Naive thymus-derived CD4-positive, alpha-beta T cell (primary cell): ENCODE measurements around the gene CLIP4. TPM values are rescaled to one million over a fixed set of nuclear protein-coding genes. Genes with fewer than 3 reads are reported as not detected.

Source experiments
- ATAC-seq: fragments of 150-1000 bp; cut with Tn5 transposase; 2 replicates; pipeline ENCODE4 v1.10.0; 2021; ENCODE audit warnings: mild to moderate bottlenecking, moderate library complexity
- CTCF ChIA-PET: fragments of 350-600 bp; sonication (Branson Sonifier 250); formaldehyde crosslinking; loops from one replicate; lab custom pipeline; 2021; ENCODE audit warnings: antibody characterized with exemption; lab: Charles Lee
- POLR2A ChIA-PET: fragments of 350-600 bp; sonication (Branson Sonifier 250); formaldehyde crosslinking; loops from one replicate; lab custom pipeline; 2021; ENCODE audit warnings: antibody characterized with exemption, inconsistent platforms; lab: Charles Lee
- DNase-seq, 9 donors: peaks; one replicate each; pipeline versions ENCODE4 v3.0.0 to v3.0.0-alpha.2; 2020 to 2022; ENCODE audit warnings: mixed read lengths in 1 of 9
- H3K27ac ChIP-seq: one replicate; pipeline ENCODE4 v1.7.0; 2013; ENCODE audit warnings: mild to moderate bottlenecking, low read depth, low read length, moderate library complexity
- H3K27me3 ChIP-seq, 2 donors: one replicate each; pipeline ENCODE4 v1.7.0; 2013; ENCODE audit warnings: low read length in 2 of 2, mild to moderate bottlenecking in 2 of 2, moderate library complexity in 2 of 2; ENCODE audit not compliant: control insufficient read depth in 2 of 2, insufficient read depth in 2 of 2
- H3K36me3 ChIP-seq, 3 experiments: 1 replicate in 2 of 3; 2 replicates in 1 of 3; pipeline ENCODE4 v1.7.0; 2013; ENCODE audit warnings: low read length in 3 of 3, mild to moderate bottlenecking in 3 of 3, moderate library complexity in 1 of 3; ENCODE audit not compliant: insufficient read depth in 3 of 3, control insufficient read depth in 2 of 3
- H3K4me1 ChIP-seq, 2 donors: one replicate each; pipeline ENCODE4 v1.7.0; 2013; ENCODE audit warnings: low read length in 2 of 2, mild to moderate bottlenecking in 2 of 2, moderate library complexity in 1 of 2; ENCODE audit not compliant: control insufficient read depth in 2 of 2, insufficient read depth in 2 of 2
- H3K4me3 ChIP-seq: 2 replicates; pipeline ENCODE4 v1.7.0; 2013; ENCODE audit warnings: mild to moderate bottlenecking, low read length
- H3K9me3 ChIP-seq, 3 experiments: 1 replicate in 2 of 3; 2 replicates in 1 of 3; pipeline ENCODE4 v1.7.0; 2013; ENCODE audit warnings: low read length in 3 of 3; ENCODE audit not compliant: control insufficient read depth in 2 of 3
- H3K27ac Mint-ChIP-seq, 9 donors: one replicate each; pipeline ENCODE4 v1.8.0; 2020 to 2022; ENCODE audit warnings: mixed read lengths in 9 of 9, mild to moderate bottlenecking in 8 of 9, moderate library complexity in 5 of 9, inconsistent platforms in 2 of 9
- H3K27me3 Mint-ChIP-seq, 5 donors: one replicate each; pipeline ENCODE4 v1.8.0; 2021 to 2022; ENCODE audit warnings: mixed read lengths in 5 of 5, mild to moderate bottlenecking in 1 of 5
- H3K36me3 Mint-ChIP-seq, 5 donors: one replicate each; pipeline ENCODE4 v1.8.0; 2020 to 2022; ENCODE audit warnings: mixed read lengths in 5 of 5, mild to moderate bottlenecking in 3 of 5, inconsistent platforms in 1 of 5
- H3K4me1 Mint-ChIP-seq, 7 donors: one replicate each; pipeline ENCODE4 v1.8.0; 2020 to 2022; ENCODE audit warnings: mixed read lengths in 7 of 7, mild to moderate bottlenecking in 3 of 7, inconsistent platforms in 1 of 7
- H3K4me3 Mint-ChIP-seq, 10 donors: one replicate each; pipeline ENCODE4 v1.8.0; 2020 to 2022; ENCODE audit warnings: mild to moderate bottlenecking in 10 of 10, mixed read lengths in 10 of 10, moderate library complexity in 6 of 10, inconsistent platforms in 2 of 10
- H3K9me3 Mint-ChIP-seq, 11 donors: one replicate each; pipeline ENCODE4 v1.8.0; 2020 to 2022; ENCODE audit warnings: mixed read lengths in 11 of 11, mild to moderate bottlenecking in 4 of 11, inconsistent platforms in 1 of 11, moderate library complexity in 1 of 11
- intact Hi-C, 2 donors: fragments of 100-400 bp; cut with micrococcal nuclease; formaldehyde crosslinking; loops; one replicate each; pipeline ENCODE4 v1.15.1; 2023
- polyA plus RNA-seq, 2 donors: library from polyadenylated mRNA; unstranded; fragments of 300-500 nt; fragmentation: Illumina TruSeq; gene quantifications; one replicate each; pipeline ENCODE4 v1.2.3, GENCODE V29; 2021
- total RNA-seq, 6 experiments: library from RNA in 5 of 6; stranded (reverse) in 5 of 6; gene quantifications; 1 replicate in 5 of 6; 2 replicates in 1 of 6; pipeline ENCODE4 v1.2.3 and lab custom pipeline; 2021 to 2026

CLIP4 gene
- total and polyA plus RNA-seq, 7 experiments from 2014 or later, result 17.2 to 57.7 (median 45.1) TPM

- ATAC-seq (no peak), DNase-seq (no peak)
- H3K27me3 Mint-ChIP-seq, result no peaks in the 10 kb centered on the region
- CTCF ChIA-PET, result no interaction called here
- H3K36me3 Mint-ChIP-seq, result peaks cover 24 to 65% (median 51%) of the 10 kb centered on the region in 5 donors
- H3K36me3 ChIP-seq, result peaks cover 0 to 9% (median 4%) of the 10 kb centered on the region in 3 experiments
- no peak overlapping the region for H3K4me3 ChIP-seq
- H3K4me3 Mint-ChIP-seq, result peak overlapping the region in 2 of 10 donors; percentile 15 to 32
- H3K9me3 Mint-ChIP-seq, result peaks cover 4 to 28% (median 10%) of the 10 kb centered on the region in 11 donors
- no peaks in the 10 kb centered on the region for H3K27me3 ChIP-seq
- H3K27ac ChIP-seq, result no peak overlapping the region
- peak overlapping the region in 1 of 9 donors; percentile 16 for H3K27ac Mint-ChIP-seq
- H3K4me1 ChIP-seq, result peaks cover 0 to 12% of the 10 kb centered on the region in 2 donors
- intact Hi-C loops, result no loop called here
- no peaks in the 10 kb centered on the region for H3K9me3 ChIP-seq
- POLR2A ChIA-PET, result no interaction called here
- H3K4me1 Mint-ChIP-seq, result peaks cover 24 to 56% (median 43%) of the 10 kb centered on the region in 7 donors
Observed at GRCh38 chr2:29123617-29124349, 8.6 kb downstream of the CLIP4 start.

- Histone ChIP-seq H3K4me3 (no peak overlapping the region), H3K4me1 (peaks cover 0 to 7% of the 10 kb centered on the region in 2 donors), H3K9me3 (no peaks in the 10 kb centered on the region), H3K27me3 (no peaks in the 10 kb centered on the region), H3K27ac (no peak overlapping the region), H3K36me3 (peaks cover 0 to 9% (median 4%) of the 10 kb centered on the region in 3 experiments)
- H3K27ac Mint-ChIP-seq, result no peak overlapping the region
- peaks cover 4 to 28% (median 10%) of the 10 kb centered on the region in 11 donors for H3K9me3 Mint-ChIP-seq
- peaks cover 24 to 66% (median 54%) of the 10 kb centered on the region in 5 donors for H3K36me3 Mint-ChIP-seq
- POLR2A ChIA-PET, result no interaction called here
- CTCF ChIA-PET, result no interaction called here
- no peak for ATAC-seq
- intact Hi-C loops, result no loop called here
- no peaks in the 10 kb centered on the region for H3K27me3 Mint-ChIP-seq
- no peak for DNase-seq
- no peak overlapping the region for H3K4me3 Mint-ChIP-seq
- H3K4me1 Mint-ChIP-seq, result peaks cover 19 to 50% (median 37%) of the 10 kb centered on the region in 7 donors
Observed at GRCh38 chr2:29124504-29124903, 9.3 kb downstream of the CLIP4 start.

- Mint-ChIP-seq H3K27me3 (no peaks in the 10 kb centered on the region), H3K4me1 (peaks cover 7 to 27% (median 20%) of the 10 kb centered on the region in 7 donors), H3K4me3 (peak overlapping the region in 1 of 10 donors; percentile 13), H3K27ac (peak overlapping the region in 2 of 9 donors; percentile 4 to 16), H3K36me3 (peaks cover 14 to 65% (median 35%) of the 10 kb centered on the region in 5 donors), H3K9me3 (peaks cover 0 to 10% (median 2%) of the 10 kb centered on the region in 11 donors)
- ChIA-PET CTCF (interaction anchor here (1.6 kb wide), 1 partner anchor 17 kb away, joined by 4 read pairs; no protein-coding TSS in a partner anchor), POLR2A (interaction anchor here (0.6 to 1.5 kb wide), 5 partner anchors 13 to 173 kb away, joined by 3 to 7 read pairs (median 3); partner anchors contain the start of gene CLIP4)
- no peak for ATAC-seq
- peaks cover 4 to 27% (median 19%) of the 10 kb centered on the region in 3 experiments for H3K36me3 ChIP-seq
- no peak overlapping the region for H3K27ac ChIP-seq
- no peaks in the 10 kb centered on the region for H3K4me1 ChIP-seq
- H3K4me3 ChIP-seq, result no peak overlapping the region
- intact Hi-C loops, result loop anchor here (2.0 to 5.0 kb wide), 2 partner anchors 13 to 33 kb away; no protein-coding TSS in a partner anchor
- no peak for DNase-seq
- no peaks in the 10 kb centered on the region for H3K9me3 ChIP-seq
- no peaks in the 10 kb centered on the region for H3K27me3 ChIP-seq
Observed at GRCh38 chr2:29129586-29130281, 14.5 kb downstream of the CLIP4 start.

GRCh38 chr2:29130295-29130694, 15.1 kb downstream of the CLIP4 start:
- no peak for DNase-seq
- Mint-ChIP-seq H3K27me3 (no peaks in the 10 kb centered on the region), H3K9me3 (peaks cover 0 to 4% (median 0%) of the 10 kb centered on the region in 11 donors), H3K27ac (peak overlapping the region in 2 of 9 donors; percentile 14 to 38), H3K4me3 (peak overlapping the region in 1 of 10 donors; percentile 24), H3K4me1 (peaks cover 7 to 27% (median 17%) of the 10 kb centered on the region in 7 donors), H3K36me3 (peaks cover 8 to 59% (median 30%) of the 10 kb centered on the region in 5 donors)
- POLR2A ChIA-PET, result interaction anchor here (0.6 to 1.5 kb wide), 3 partner anchors 13 to 174 kb away, joined by 3 to 7 read pairs (median 3); no protein-coding TSS in a partner anchor
- intact Hi-C loops, result loop anchor here in 1 of 2 donors (2.0 kb wide), 1 partner anchor 13 kb away; no protein-coding TSS in a partner anchor
- ATAC-seq, result no peak
- H3K36me3 ChIP-seq, result peaks cover 4 to 23% (median 19%) of the 10 kb centered on the region in 3 experiments
- no peaks in the 10 kb centered on the region for H3K27me3 ChIP-seq
- CTCF ChIA-PET, result interaction anchor here (1.6 kb wide), 1 partner anchor 17 kb away, joined by 4 read pairs; no protein-coding TSS in a partner anchor
- H3K27ac ChIP-seq, result no peak overlapping the region
- H3K9me3 ChIP-seq, result no peaks in the 10 kb centered on the region
- no peak overlapping the region for H3K4me3 ChIP-seq
- no peaks in the 10 kb centered on the region for H3K4me1 ChIP-seq

GRCh38 chr2:29134933-29135332, 19.7 kb downstream of the CLIP4 start:
- H3K9me3 Mint-ChIP-seq, result peaks cover 0 to 18% (median 4%) of the 10 kb centered on the region in 11 donors
- H3K4me1 Mint-ChIP-seq, result peaks cover 15 to 33% (median 23%) of the 10 kb centered on the region in 7 donors
- intact Hi-C loops, result no loop called here
- Histone ChIP-seq H3K27ac (no peak overlapping the region), H3K4me3 (no peak overlapping the region), H3K27me3 (no peaks in the 10 kb centered on the region), H3K36me3 (peaks cover 4 to 33% (median 22%) of the 10 kb centered on the region in 3 experiments), H3K4me1 (no peaks in the 10 kb centered on the region), H3K9me3 (no peaks in the 10 kb centered on the region)
- peaks cover 26 to 75% (median 56%) of the 10 kb centered on the region in 5 donors for H3K36me3 Mint-ChIP-seq
- ATAC-seq (no peak), DNase-seq (no peak)
- H3K27me3 Mint-ChIP-seq, result no peaks in the 10 kb centered on the region
- H3K4me3 Mint-ChIP-seq, result no peak overlapping the region
- no peak overlapping the region for H3K27ac Mint-ChIP-seq
- CTCF ChIA-PET, result interaction anchor here (0.7 kb wide), 1 partner anchor 177 kb away, joined by 5 read pairs; no protein-coding TSS in a partner anchor
- POLR2A ChIA-PET, result interaction anchor here (0.6 kb wide), 1 partner anchor 118 kb away, joined by 4 read pairs; no protein-coding TSS in a partner anchor

GRCh38 chr2:29139152-29139551, 23.9 kb downstream of the CLIP4 start:
- H3K9me3 ChIP-seq, result no peaks in the 10 kb centered on the region
- intact Hi-C loops, result no loop called here
- Mint-ChIP-seq H3K36me3 (peaks cover 32 to 74% (median 63%) of the 10 kb centered on the region in 5 donors), H3K9me3 (peaks cover 0 to 18% (median 4%) of the 10 kb centered on the region in 11 donors), H3K4me3 (peak overlapping the region in 2 of 10 donors; percentile 5 to 30), H3K4me1 (peaks cover 11 to 48% (median 36%) of the 10 kb centered on the region in 7 donors), H3K27ac (peak overlapping the region in 1 of 9 donors; percentile 24), H3K27me3 (no peaks in the 10 kb centered on the region)
- no peak overlapping the region for H3K27ac ChIP-seq
- DNase-seq (no peak), ATAC-seq (no peak)
- peaks cover 9 to 27% (median 11%) of the 10 kb centered on the region in 3 experiments for H3K36me3 ChIP-seq
- H3K4me3 ChIP-seq, result no peak overlapping the region
- no peaks in the 10 kb centered on the region for H3K27me3 ChIP-seq
- no peaks in the 10 kb centered on the region for H3K4me1 ChIP-seq
- ChIA-PET CTCF (no interaction called here), POLR2A (interaction anchor here (1.0 kb wide), 1 partner anchor 23 kb away, joined by 3 read pairs; no protein-coding TSS in a partner anchor)
